ENCODE measurements around the gene HSPA14.
A peak's percentile ranks its signal among the peaks of the same experiment; 100 is the strongest.
"Not testable (repeated sequence)": the region's sequence is repeated elsewhere in the genome, so short reads cannot be mapped to it uniquely, and the experiment has no call there.

Gene HSPA14

GRCh38 chr10:14884082-14884481 lies 46.0 kb downstream of the HSPA14 start:
- no peak for DNase-seq

- peak; percentile 14 for DNase-seq
Observed at GRCh38 chr10:14889318-14889717, 51.2 kb downstream of the HSPA14 start.

GRCh38 chr10:14891151-14891550 lies 53.0 kb downstream of the HSPA14 start:
- DNase-seq = no peak

GRCh38 chr10:14904316-14904732 lies 66.2 kb downstream of the HSPA14 start:
- no peak for DNase-seq

GRCh38 chr10:14904864-14905263 lies 66.8 kb downstream of the HSPA14 start:
- DNase-seq = no peak

GRCh38 chr10:14905890-14906289 lies 67.8 kb downstream of the HSPA14 start:
- DNase-seq = no peak

GRCh38 chr10:14906765-14907164 lies 68.7 kb downstream of the HSPA14 start:
- no peak for DNase-seq

GRCh38 chr10:14907591-14907990 lies 69.5 kb downstream of the HSPA14 start:
- not testable (repeated sequence) for DNase-seq

- DNase-seq = no peak
Observed at GRCh38 chr10:14909101-14909500, 71.0 kb downstream of the HSPA14 start.

GRCh38 chr10:14910953-14911352 lies 72.8 kb downstream of the HSPA14 start:
- DNase-seq = no peak

GRCh38 chr10:14911801-14912200 lies 73.7 kb downstream of the HSPA14 start:
- no peak for DNase-seq

GRCh38 chr10:14916600-14916999 lies 78.5 kb downstream of the HSPA14 start:
- DNase-seq = no peak

- DNase-seq = no peak
Observed at GRCh38 chr10:14917827-14918226, 79.7 kb downstream of the HSPA14 start.

GRCh38 chr10:14918964-14919363 lies 80.9 kb downstream of the HSPA14 start:
- DNase-seq = no peak

Measured in kidney glomerular epithelial cell (primary cell).